Neural cell (in vitro differentiated cells): ENCODE measurements around the gene TOLLIP. TPM values are rescaled to one million over a fixed set of nuclear protein-coding genes. Genes with fewer than 3 reads are reported as not detected.

Source experiments
- H2AFZ ChIP-seq: fragments of 200-600, 300-800 bp; sonication (generic), shearing (Covaris generic); 2 replicates; pipeline ENCODE4 v1.6.0; 2014; ENCODE audit warnings: low read depth, mild to moderate bottlenecking, antibody characterized with exemption, low read length, moderate library complexity
- H3F3A ChIP-seq: fragments of 200-600 bp; shearing (Covaris generic); 2 replicates; pipeline ENCODE4 v1.6.1; 2016; ENCODE audit warnings: mild to moderate bottlenecking, moderate library complexity, mixed read lengths, antibody characterized with exemption, low read length; ENCODE audit not compliant: insufficient read depth, poor library complexity, severe bottlenecking
- H3K27ac ChIP-seq: fragments of 200-600, 300-800 bp; sonication (generic), shearing (Covaris generic); 2 replicates; pipeline ENCODE4 v1.5.1; 2014; ENCODE audit warnings: mild to moderate bottlenecking, low read length, moderate library complexity
- H3K27me3 ChIP-seq: fragments of 300-800, 200-600 bp; sonication (generic), shearing (Covaris generic); 2 replicates; pipeline ENCODE4 v1.6.0; 2014; ENCODE audit warnings: mild to moderate bottlenecking, low read depth, low read length, moderate library complexity; ENCODE audit not compliant: insufficient read depth
- H3K36me3 ChIP-seq: fragments of 300-800, 200-600 bp; sonication (generic), shearing (Covaris generic); 2 replicates; pipeline ENCODE4 v1.5.1; 2014; ENCODE audit warnings: mild to moderate bottlenecking, antibody characterized with exemption, low read length, moderate library complexity; ENCODE audit not compliant: insufficient read depth
- H3K4me2 ChIP-seq: fragments of 300-800, 200-600 bp; sonication (generic), shearing (Covaris generic); 2 replicates; pipeline ENCODE4 v1.6.0; 2014; ENCODE audit warnings: mild to moderate bottlenecking, low read length
- H3K4me3 ChIP-seq: fragments of 300-800, 200-600 bp; sonication (generic), shearing (Covaris generic); 2 replicates; pipeline ENCODE4 v1.5.1; 2014; ENCODE audit warnings: mild to moderate bottlenecking, low read length, moderate library complexity
- H3K79me2 ChIP-seq: fragments of 200-600 bp; shearing (Covaris generic); replicated peaks from 2 replicates; pipeline ENCODE4 v1.6.0; 2014; ENCODE audit warnings: mild to moderate bottlenecking, low read length, moderate library complexity; ENCODE audit not compliant: insufficient read depth
- H3K9ac ChIP-seq: fragments of 300-800, 200-600 bp; sonication (generic), shearing (Covaris generic); 2 replicates; pipeline ENCODE4 v1.6.1; 2016; ENCODE audit warnings: mild to moderate bottlenecking, low read length, mixed read lengths
- H3K9me2 ChIP-seq: fragments of 200-600 bp; shearing (Covaris generic); 2 replicates; pipeline ENCODE4 v1.6.1; 2016; ENCODE audit warnings: mild to moderate bottlenecking, low read length, mixed read lengths; ENCODE audit not compliant: insufficient read depth
- H3K9me3 ChIP-seq: fragments of 200-600, 300-800 bp; sonication (generic), shearing (Covaris generic); 2 replicates; pipeline ENCODE4 v1.6.1; 2016; ENCODE audit warnings: mild to moderate bottlenecking, mixed run types, low read length, moderate library complexity, mixed read lengths
- H4K20me1 ChIP-seq: fragments of 200-600 bp; shearing (Covaris generic); 2 replicates; pipeline ENCODE4 v1.6.1; 2016; ENCODE audit warnings: mild to moderate bottlenecking, mixed run types; ENCODE audit not compliant: insufficient read depth
- EP300 ChIP-seq: fragments of 450-650 bp; conservative IDR thresholded peaks from 2 replicates; pipeline ENCODE4 v1.6.1; 2014; ENCODE audit warnings: antibody characterized with exemption, mild to moderate bottlenecking, moderate library complexity; ENCODE audit not compliant: poor library complexity, severe bottlenecking
- EZH2 ChIP-seq: fragments of 200-600, 300-800 bp; shearing (Covaris generic), sonication (generic); IDR thresholded peaks from 2 replicates; pipeline ENCODE4 v1.6.1; 2014; ENCODE audit warnings: antibody characterized with exemption, low read length, borderline replicate concordance, mild to moderate bottlenecking; ENCODE audit not compliant: insufficient read depth, poor library complexity, severe bottlenecking
- MXI1 ChIP-seq: fragments of 450-650 bp; conservative IDR thresholded peaks from 2 replicates; pipeline ENCODE4 v1.6.1; 2014; ENCODE audit warnings: antibody characterized with exemption, mild to moderate bottlenecking; ENCODE audit not compliant: poor library complexity, severe bottlenecking
- POLR2AphosphoS5 ChIP-seq: IDR thresholded peaks from 2 replicates; pipeline ENCODE4 v1.6.1; 2012
- RAD21 ChIP-seq: fragments of 450-650 bp; conservative IDR thresholded peaks from 2 replicates; pipeline ENCODE4 v1.6.1; 2014; ENCODE audit warnings: antibody characterized with exemption, mild to moderate bottlenecking, moderate library complexity
- SMC3 ChIP-seq: fragments of 450-650 bp; conservative IDR thresholded peaks from 2 replicates; pipeline ENCODE4 v1.6.1; 2014; ENCODE audit warnings: antibody characterized with exemption, mild to moderate bottlenecking, moderate library complexity; ENCODE audit not compliant: poor library complexity
- TAF1 ChIP-seq: IDR thresholded peaks from 2 replicates; pipeline ENCODE4 v1.6.1; 2012; ENCODE audit warnings: low read depth
- polyA plus RNA-seq: library from polyadenylated mRNA; depleted of rRNA; stranded (reverse); fragments of >200 nt; gene quantifications from 2 replicates; pipeline ENCODE4 v1.2.3, GENCODE V29; 2014
- TF ChIP-seq, protein P1 (sequence below): fragments of 450-650 bp; IDR thresholded peaks from 2 replicates; pipeline ENCODE4 v1.5.1; 2014; ENCODE audit warnings: antibody characterized with exemption, mild to moderate bottlenecking, moderate library complexity; ENCODE audit not compliant: poor library complexity, severe bottlenecking
- TF ChIP-seq, protein P2 (sequence below): IDR thresholded peaks from 2 replicates; pipeline ENCODE4 v1.6.1; 2012; ENCODE audit warnings: borderline replicate concordance

Gene TOLLIP
- polyA plus RNA-seq, 1 donor from 2014 or later = 24.1 TPM

DNA sequence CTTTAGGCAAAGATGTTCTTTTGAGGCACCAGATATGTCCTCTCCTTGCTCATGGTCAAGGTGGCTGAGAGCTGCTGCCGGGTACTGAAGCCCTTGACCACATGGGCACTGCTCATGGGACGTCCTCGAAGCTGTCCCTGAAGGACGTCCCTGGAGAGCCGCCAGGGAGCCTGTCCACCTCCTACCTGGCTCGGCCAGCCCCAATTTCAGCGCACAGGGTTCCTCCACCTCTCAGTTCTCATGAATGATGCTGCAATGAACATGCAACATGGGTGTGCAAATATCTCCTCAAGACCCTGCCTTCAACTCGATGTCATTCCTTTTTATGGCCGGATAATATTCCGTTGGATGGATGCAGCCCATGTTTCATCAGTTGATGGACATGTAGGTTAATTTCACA is 24.4 kb upstream of the TOLLIP start:
- Histone ChIP-seq H3K79me2 (no peaks in the 10 kb centered on the region), H3K4me3 (no peak overlapping the region), H3K9ac (no peak overlapping the region), H3F3A (no peaks in the 10 kb centered on the region), H4K20me1 (no peaks in the 10 kb centered on the region), H3K36me3 (no peaks in the 10 kb centered on the region), H3K4me2 (no peak overlapping the region), H3K27me3 (no peaks in the 10 kb centered on the region), H3K9me3 (no peaks in the 10 kb centered on the region), H2AFZ (no peak overlapping the region), H3K27ac (no peak overlapping the region), H3K9me2 (no peaks in the 10 kb centered on the region)
- TF ChIP-seq RAD21 (no peak), EP300 (no peak), SMC3 (no peak), POLR2AphosphoS5 (no peak), MXI1 (no peak), EZH2 (no peak), TAF1 (no peak)
- TF ChIP-seq, protein P1, sequence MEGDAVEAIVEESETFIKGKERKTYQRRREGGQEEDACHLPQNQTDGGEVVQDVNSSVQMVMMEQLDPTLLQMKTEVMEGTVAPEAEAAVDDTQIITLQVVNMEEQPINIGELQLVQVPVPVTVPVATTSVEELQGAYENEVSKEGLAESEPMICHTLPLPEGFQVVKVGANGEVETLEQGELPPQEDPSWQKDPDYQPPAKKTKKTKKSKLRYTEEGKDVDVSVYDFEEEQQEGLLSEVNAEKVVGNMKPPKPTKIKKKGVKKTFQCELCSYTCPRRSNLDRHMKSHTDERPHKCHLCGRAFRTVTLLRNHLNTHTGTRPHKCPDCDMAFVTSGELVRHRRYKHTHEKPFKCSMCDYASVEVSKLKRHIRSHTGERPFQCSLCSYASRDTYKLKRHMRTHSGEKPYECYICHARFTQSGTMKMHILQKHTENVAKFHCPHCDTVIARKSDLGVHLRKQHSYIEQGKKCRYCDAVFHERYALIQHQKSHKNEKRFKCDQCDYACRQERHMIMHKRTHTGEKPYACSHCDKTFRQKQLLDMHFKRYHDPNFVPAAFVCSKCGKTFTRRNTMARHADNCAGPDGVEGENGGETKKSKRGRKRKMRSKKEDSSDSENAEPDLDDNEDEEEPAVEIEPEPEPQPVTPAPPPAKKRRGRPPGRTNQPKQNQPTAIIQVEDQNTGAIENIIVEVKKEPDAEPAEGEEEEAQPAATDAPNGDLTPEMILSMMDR = no peak
- TF ChIP-seq, protein P2, sequence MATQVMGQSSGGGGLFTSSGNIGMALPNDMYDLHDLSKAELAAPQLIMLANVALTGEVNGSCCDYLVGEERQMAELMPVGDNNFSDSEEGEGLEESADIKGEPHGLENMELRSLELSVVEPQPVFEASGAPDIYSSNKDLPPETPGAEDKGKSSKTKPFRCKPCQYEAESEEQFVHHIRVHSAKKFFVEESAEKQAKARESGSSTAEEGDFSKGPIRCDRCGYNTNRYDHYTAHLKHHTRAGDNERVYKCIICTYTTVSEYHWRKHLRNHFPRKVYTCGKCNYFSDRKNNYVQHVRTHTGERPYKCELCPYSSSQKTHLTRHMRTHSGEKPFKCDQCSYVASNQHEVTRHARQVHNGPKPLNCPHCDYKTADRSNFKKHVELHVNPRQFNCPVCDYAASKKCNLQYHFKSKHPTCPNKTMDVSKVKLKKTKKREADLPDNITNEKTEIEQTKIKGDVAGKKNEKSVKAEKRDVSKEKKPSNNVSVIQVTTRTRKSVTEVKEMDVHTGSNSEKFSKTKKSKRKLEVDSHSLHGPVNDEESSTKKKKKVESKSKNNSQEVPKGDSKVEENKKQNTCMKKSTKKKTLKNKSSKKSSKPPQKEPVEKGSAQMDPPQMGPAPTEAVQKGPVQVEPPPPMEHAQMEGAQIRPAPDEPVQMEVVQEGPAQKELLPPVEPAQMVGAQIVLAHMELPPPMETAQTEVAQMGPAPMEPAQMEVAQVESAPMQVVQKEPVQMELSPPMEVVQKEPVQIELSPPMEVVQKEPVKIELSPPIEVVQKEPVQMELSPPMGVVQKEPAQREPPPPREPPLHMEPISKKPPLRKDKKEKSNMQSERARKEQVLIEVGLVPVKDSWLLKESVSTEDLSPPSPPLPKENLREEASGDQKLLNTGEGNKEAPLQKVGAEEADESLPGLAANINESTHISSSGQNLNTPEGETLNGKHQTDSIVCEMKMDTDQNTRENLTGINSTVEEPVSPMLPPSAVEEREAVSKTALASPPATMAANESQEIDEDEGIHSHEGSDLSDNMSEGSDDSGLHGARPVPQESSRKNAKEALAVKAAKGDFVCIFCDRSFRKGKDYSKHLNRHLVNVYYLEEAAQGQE = no peak

DNA sequence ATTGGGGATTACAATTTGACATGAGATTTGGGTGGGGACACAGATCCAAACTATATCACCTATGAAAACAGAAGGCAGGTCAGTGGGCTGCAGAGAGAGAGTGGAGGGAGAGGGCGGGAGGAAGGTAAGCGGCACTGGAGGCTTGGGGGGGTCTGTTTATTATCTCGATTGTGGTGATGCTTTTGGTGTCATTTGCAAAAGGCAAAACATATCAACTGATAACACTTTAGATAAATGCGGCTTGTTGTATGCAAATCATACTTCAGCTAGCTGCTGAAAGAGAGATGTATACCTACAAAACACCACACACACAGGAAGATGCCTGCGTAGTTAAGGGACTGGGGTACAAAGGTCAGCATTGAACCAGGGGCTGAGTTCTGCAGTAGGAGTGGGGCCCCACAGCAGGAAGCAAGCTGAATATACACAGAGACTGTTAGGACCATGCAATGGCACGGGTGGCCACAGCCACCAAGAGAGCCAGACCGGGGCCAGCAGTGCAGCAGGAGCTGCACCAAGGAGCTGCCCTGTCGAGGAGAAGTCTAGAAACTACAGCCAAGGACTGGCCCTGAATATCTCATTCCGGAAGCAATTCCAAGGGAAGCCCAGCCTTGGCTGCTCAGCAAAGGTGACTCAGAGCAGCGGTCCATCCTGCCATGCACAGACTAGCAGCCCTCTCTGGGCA is 23.8 kb upstream of the TOLLIP start:
- Histone ChIP-seq H3K9ac (no peak overlapping the region), H3F3A (no peaks in the 10 kb centered on the region), H3K27me3 (no peaks in the 10 kb centered on the region), H3K79me2 (no peaks in the 10 kb centered on the region), H3K36me3 (no peaks in the 10 kb centered on the region), H3K27ac (no peak overlapping the region), H2AFZ (no peak overlapping the region), H3K9me2 (no peaks in the 10 kb centered on the region), H3K4me3 (no peak overlapping the region), H3K4me2 (no peak overlapping the region), H4K20me1 (no peaks in the 10 kb centered on the region), H3K9me3 (peaks cover under 1% of the 10 kb centered on the region)
- TF ChIP-seq MXI1 = no peak

DNA sequence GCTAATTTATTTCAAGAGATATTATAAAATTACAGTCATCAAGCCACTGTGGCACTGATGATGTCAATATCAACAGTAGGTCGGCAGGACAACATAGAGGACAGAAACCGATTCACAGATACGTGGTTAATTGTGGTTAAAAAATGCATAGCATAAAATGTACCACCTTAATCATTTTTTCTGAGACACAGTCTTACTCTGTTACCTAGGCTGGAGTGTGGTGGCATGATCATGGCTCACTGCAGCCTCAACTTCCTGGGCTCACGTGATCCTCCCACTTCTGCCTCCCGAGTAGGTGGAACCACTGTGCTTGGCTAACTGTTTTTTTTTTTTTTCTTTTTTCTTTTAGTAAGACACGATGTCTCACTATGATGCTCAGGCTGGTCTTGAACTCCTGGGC is 21.0 kb upstream of the TOLLIP start:
- Histone ChIP-seq H3K9me2 (no peaks in the 10 kb centered on the region), H3K27ac (no peak overlapping the region), H3K79me2 (no peaks in the 10 kb centered on the region), H2AFZ (no peak overlapping the region), H3K4me3 (no peak overlapping the region), H3K9ac (no peak overlapping the region), H3K27me3 (no peaks in the 10 kb centered on the region), H3F3A (no peaks in the 10 kb centered on the region), H3K9me3 (peaks cover 14% of the 10 kb centered on the region), H4K20me1 (no peaks in the 10 kb centered on the region), H3K36me3 (no peaks in the 10 kb centered on the region), H3K4me2 (no peak overlapping the region)
- TF ChIP-seq, protein P2 = no peak
- TF ChIP-seq TAF1 (no peak), RAD21 (no peak), EP300 (no peak)
- TF ChIP-seq, protein P1 = no peak
